OCI-LY7 (cell line): ENCODE measurements around the gene LRRC53.

ENCODE experiments used
- CTCF ChIP-seq: fragments of 200-600 bp; sonication (generic); conservative IDR thresholded peaks from 2 replicates; pipeline ENCODE4 v1.5.1; 2014; ENCODE audit warnings: mild to moderate bottlenecking, antibody characterized with exemption, low read length, moderate library complexity, mixed read lengths
- EZH2phosphoT487 ChIP-seq: fragments of 200-600 bp; sonication (generic); IDR thresholded peaks from 2 replicates; pipeline ENCODE4 v1.6.1; 2018; ENCODE audit warnings: low read depth, borderline replicate concordance, mild to moderate bottlenecking, mixed run types, antibody characterized with exemption, low read length, moderate library complexity, mixed read lengths

- no peak for TF ChIP-seq CTCF
- TF ChIP-seq EZH2phosphoT487, result no peak
These were observed 26.8 kb downstream of the LRRC53 start for GRCh38 chr1:74485622-74486021.
